Panc1 (cell line): ENCODE results near the gene CFAP410.

Experiments used
- CTCF ChIP-seq: fragments of 450-650 bp; IDR thresholded peaks from 2 replicates; pipeline ENCODE4 v1.5.1; 2017; ENCODE audit warnings: mild to moderate bottlenecking
- POLR2AphosphoS5 ChIP-seq: IDR thresholded peaks from 2 replicates; pipeline ENCODE4 v1.6.1; 2012; ENCODE audit warnings: mild to moderate bottlenecking, low read depth, low read length, moderate library complexity
- REST ChIP-seq, 2 experiments: IDR thresholded peaks; 2 replicates each; pipeline ENCODE4 v1.6.1; 2011 to 2012; ENCODE audit warnings: low read depth in 2 of 2, control low read depth in 1 of 2, low read length in 1 of 2, mild to moderate bottlenecking in 1 of 2, moderate library complexity in 1 of 2; ENCODE audit not compliant: insufficient read depth in 1 of 2
- SIN3A ChIP-seq: IDR thresholded peaks from 2 replicates; pipeline ENCODE4 v1.6.1; 2012; ENCODE audit warnings: low read depth, mild to moderate bottlenecking, low read length, moderate library complexity, borderline replicate concordance; ENCODE audit not compliant: insufficient read depth
- TCF7L2 ChIP-seq: IDR thresholded peaks from 2 replicates; pipeline ENCODE4 v1.6.1; 2011; ENCODE audit warnings: mild to moderate bottlenecking, low read depth, low read length, inconsistent platforms

GRCh38 chr21:44350773-44351481 lies 11.7 kb upstream of the CFAP410 start:
- TF ChIP-seq POLR2AphosphoS5 = no peak
- no peak for TF ChIP-seq REST (IDR thresholded peaks at IDR 0.05; ENCODE audit: insufficient read depth in 1 of 2, low read depth in 2 of 2, low read length in 1 of 2)
- TF ChIP-seq CTCF = no peak
- TF ChIP-seq SIN3A = no peak
- TF ChIP-seq TCF7L2 = no peak
